NCI-H2029 treated with DMSO at 0.1 percent for 48 hours (cell line): ENCODE data around the gene ASPDH.

Source experiments
- DNase-seq: peaks from one replicate; lab custom pipeline; 2025; lab: John Stamatoyannopoulos, UW

ASPDH gene

GRCh38 chr19:50496189-50497021 lies 17.3 kb downstream of the ASPDH start:
- no peak for DNase-seq

GRCh38 chr19:50495020-50495531 lies 18.6 kb downstream of the ASPDH start:
- no peak for DNase-seq

GRCh38 chr19:50494186-50495019 lies 19.3 kb downstream of the ASPDH start:
- no peak for DNase-seq

- no peak for DNase-seq
These were observed 20.5 kb downstream of the ASPDH start for GRCh38 chr19:50493171-50493570.

GRCh38 chr19:50492303-50493052 lies 21.2 kb downstream of the ASPDH start:
- DNase-seq = no peak

GRCh38 chr19:50490991-50491472 lies 22.7 kb downstream of the ASPDH start:
- no peak for DNase-seq

GRCh38 chr19:50490411-50490811 lies 23.3 kb downstream of the ASPDH start:
- DNase-seq = no peak

- DNase-seq = no peak
These were observed 24.2 kb downstream of the ASPDH start for GRCh38 chr19:50489461-50490011.

GRCh38 chr19:50488389-50489194 lies 25.1 kb downstream of the ASPDH start:
- no peak for DNase-seq

- no peak for DNase-seq
These were observed 26.7 kb downstream of the ASPDH start for GRCh38 chr19:50486823-50487515.

- no peak for DNase-seq
These were observed 28.3 kb downstream of the ASPDH start for GRCh38 chr19:50485284-50485955.

GRCh38 chr19:50482916-50483315 lies 30.8 kb downstream of the ASPDH start:
- no peak for DNase-seq

- no peak for DNase-seq
These were observed 31.4 kb downstream of the ASPDH start for GRCh38 chr19:50482271-50482855.

- no peak for DNase-seq
These were observed 32.2 kb downstream of the ASPDH start for GRCh38 chr19:50481351-50482149.

GRCh38 chr19:50480281-50481111 lies 33.2 kb downstream of the ASPDH start:
- DNase-seq = no peak

GRCh38 chr19:50479761-50480251 lies 33.9 kb downstream of the ASPDH start:
- no peak for DNase-seq
